HG03460 (cell line): ENCODE measurements around the gene PRR7.

Experiments used
- ATAC-seq: cut with Tn5 transposase; IDR thresholded peaks from one replicate; pipeline ENCODE4 v1.9.1; 2021; ENCODE audit not compliant: unreplicated experiment

Gene PRR7

DNA sequence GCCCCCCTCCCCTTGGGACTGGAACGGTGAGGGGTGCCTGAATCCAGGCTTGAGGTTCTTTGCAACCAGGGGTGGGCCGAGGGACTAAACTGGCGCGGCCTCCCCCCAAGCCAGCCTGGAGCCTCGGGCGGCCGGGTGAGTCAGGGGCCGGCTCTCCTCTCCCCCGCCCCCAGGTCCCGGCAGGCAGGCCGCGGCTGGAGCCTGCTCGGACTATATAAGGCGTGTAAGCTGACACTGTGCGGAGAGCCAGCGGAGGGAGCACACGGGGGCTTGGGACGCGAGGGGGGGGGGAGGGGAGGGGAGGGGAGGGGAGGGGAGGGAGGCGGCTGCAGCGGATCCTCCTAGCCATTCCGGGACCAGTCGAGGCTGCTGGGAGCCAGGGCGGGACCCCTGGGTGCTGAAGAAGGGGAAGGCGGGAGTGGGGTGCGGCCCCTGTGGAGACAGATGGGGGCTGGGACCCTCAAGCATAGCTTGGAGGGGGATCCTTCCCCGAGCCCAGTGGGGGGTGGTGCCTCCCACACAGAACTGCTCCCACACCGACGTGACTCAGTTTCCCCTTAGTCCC is 50.2 kb downstream of the PRR7 start:
- ATAC-seq = no peak

DNA sequence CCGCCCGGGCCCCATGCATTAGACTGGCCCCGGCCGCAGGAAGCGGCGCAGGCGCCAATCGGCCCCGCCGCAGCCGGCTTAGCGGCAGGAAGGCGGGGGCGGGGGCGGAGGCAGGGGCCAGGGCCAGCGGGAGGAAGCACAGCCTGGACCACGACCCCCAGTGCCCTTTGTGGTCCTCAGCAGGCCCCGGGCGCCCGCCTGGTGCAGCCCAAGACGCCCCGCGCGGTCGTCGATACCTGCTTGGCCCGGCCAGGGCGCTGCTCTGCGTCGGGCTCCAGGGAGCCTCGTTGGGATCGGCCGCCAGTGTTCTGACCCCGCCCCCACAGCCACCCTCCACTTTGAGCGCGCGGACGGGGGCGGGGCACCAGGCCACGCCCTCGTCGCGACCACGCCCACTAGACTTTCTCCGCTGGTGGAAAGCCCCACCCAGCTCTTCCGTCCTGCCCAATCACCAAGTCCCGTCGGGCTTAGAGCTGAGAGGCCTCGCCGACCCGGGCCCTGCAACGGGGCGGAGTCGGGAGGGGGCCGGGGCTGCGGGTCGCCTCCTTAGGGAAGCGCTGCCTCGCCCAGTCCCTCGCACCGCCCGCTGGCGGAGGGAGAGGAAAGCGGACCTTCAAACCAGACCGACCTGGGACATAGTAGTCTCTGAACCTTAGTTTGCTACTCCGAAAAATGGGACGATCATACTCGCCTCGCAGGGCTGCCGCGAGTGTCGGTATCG is 50.8 kb downstream of the PRR7 start, which contains the start of gene PDLIM7:
PDLIM7 (minus strand) TSS at position 313 of the 721 bp plus-strand sequence. CDS start 1,092 bp downstream, outside the sequence.
- ATAC-seq = peak; percentile 74

DNA sequence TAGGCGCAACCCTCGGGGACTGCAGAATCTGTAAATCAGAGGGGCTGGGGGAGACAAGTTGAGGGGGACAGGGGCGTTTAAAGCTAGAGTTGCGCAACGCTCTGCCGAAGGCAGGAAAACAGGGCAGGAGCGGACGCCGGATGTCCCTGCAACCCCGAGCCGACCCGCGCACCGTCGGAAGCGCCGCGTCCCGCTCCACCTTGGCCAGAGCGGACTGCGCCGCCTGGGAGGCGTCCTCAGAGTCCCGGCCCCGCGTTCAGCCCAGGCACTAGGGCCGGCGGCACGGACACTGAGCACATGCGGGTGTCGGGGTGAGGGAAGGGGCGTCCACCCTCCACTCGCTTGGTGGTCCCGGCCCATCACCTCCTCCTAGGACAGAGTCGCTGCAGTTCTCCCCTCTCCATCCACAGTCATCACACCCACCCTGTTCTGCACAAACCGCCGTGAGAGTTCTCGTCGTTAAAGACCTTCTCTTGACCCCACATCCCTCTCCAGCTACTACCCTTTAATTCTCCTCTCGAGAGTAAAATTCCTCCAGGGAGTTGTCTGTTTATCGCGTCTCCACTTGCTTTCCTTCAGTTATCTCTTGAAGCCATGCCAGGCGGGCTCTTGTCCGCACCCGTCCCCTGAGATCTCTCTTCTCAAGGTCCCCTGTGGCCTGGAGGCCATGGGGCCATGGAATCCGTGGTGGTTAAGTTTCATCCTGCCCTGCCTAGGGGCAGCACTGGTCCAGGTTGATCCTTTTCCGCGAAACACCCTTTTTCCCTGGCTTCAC is 51.6 kb downstream of the PRR7 start:
- ATAC-seq = no peak

DNA sequence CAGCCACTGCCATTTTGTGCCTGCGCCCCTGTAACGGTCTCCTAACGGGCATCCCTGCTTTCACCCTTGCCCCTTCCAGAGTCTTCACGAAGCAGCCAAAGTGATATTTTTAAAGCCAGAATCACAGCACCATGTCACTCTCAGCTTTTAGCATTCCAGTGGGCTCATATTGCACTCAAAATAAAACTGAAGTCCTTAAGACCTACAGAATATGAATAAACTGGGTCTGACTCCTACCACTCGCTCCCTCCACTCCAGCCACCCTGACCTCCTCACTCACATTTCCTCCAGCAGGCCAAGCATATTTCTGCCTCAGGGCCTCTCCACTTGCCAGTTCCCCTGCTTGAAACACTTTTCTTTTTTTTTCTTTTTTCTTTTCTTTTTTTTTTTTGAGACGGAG is 53.2 kb downstream of the PRR7 start:
- no peak for ATAC-seq

DNA sequence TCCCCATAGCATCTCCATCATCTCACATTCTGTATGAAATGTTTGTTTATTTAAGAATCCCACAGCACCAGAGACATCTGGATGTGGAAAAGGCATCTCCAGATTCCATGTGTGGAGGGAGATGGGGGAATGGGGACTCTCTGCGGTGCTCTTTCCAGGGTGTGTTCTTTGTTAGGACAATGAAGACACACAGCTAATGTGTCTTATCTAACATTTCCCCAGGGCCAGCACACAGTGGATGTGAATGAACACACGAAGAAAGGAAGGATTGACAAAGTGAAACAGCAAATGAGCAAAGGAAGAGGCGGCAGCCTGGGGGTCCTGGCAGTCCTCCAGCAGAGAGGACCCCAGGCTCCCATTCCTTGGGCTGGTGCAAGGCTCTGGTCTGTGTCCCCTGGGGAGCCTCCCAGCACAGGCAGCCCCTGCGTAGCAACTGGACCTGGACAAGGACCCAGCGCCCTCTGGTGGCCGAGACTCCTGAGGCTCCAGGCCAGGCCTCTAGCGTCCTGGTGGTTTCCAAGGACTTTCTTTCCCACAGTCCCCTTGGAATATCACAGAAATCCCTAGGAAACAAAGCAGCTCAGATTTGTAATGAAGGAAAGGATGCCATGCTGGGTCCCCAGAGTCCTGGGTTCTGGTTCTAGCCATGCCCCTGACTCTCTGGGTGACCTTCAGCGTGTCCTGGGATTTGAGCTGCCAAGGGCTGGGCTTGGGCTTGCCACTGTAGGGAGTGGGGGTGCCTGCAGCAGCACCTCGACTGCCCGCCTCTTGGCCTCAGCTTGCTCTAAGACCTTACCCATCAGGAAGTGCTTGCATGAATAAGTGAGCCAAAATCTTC is 54.3 kb downstream of the PRR7 start:
- no peak for ATAC-seq

DNA sequence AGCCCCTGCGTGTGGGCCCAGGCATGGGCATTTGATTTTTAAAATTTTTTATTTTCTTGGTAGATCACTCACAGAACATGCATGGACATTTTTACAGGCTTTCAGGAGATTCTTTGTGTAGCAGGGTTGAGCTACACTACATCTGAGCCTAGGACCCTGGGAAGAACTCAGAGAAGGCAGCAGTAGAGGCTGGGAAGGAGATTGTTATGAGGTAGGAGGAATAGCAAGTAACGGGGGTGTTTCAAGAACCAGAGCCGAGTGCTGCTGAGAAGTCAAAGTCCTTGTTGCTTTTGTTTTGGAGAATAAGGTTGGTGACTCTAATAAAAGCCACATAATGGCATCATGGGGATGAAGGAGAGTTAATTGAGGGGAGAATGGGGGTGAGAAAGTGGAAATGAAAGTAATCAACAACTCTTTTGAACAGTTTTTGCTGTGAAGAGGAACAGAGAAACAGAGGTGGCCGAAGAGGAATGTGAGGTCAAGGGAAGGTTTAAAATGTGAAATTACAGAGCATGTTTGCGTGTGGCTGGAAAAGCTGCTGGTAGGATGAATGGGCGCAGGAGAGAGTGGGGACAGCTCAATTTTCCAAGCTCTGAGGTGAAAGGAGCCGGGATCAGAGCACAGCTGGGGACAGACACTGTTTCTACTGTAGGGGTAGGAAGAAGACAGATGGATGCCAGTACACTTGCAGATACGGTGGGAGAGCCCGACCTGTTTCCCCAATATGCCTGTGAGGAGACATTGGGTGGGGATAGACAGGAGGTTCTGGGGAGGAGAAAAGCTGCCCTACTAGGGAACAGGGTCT is 55.5 kb downstream of the PRR7 start:
- no peak for ATAC-seq

DNA sequence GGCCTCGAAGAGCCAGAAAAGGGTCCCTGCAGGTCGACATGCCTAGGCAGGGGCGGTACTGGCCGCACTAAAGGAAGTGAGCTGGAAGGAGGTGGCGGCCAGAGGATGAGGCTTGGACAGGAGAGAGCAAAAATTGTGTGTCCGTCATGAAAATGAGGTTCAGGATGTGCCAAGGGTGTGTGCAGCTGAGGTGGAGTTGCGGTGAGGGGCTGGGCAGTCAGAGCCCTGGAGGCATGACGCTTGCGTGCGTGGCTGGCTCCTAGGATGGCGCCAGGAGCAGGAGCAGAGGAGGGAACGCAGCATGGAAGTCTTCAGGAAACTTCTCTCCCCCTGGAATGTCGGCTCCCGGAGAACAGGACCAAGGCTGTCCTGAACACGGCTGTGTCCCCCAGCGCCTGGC is 56.3 kb downstream of the PRR7 start:
- no peak for ATAC-seq

DNA sequence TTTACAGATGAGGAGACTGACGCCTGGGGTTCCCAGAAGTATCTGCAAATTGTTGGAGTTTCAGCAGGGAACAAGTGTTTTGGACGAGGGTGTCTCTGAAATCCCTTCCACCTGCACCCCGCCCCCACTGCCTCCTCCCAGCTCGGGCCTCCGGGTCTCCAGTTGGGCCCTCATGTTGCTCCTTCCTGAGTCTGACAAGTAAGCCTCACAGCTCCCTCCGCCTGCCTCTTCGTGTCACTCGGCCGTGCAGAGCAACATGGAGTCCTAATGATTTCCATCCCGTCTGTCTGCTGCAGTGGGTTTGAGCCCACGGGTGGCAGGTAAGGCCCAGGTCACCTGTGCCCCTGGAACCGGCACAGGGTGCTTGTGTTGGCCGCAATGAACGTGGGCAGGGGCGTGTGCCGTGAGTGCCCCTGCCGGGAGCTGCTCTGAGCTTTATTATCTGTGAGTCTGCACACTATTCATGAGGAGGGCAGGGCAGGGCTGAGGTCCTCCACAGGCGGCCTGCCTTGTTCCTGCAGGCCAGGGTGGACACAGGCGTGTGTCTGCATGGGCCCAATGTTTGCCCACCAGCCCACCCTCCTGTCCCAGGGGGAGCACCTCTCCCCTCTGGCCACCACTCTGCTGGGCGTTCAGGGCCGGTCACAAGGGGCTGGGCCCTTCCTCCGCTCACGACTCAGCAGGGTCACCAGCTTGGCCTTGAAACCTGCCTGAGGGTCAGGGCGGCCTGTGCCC is 56.9 kb downstream of the PRR7 start:
- ATAC-seq = no peak

DNA sequence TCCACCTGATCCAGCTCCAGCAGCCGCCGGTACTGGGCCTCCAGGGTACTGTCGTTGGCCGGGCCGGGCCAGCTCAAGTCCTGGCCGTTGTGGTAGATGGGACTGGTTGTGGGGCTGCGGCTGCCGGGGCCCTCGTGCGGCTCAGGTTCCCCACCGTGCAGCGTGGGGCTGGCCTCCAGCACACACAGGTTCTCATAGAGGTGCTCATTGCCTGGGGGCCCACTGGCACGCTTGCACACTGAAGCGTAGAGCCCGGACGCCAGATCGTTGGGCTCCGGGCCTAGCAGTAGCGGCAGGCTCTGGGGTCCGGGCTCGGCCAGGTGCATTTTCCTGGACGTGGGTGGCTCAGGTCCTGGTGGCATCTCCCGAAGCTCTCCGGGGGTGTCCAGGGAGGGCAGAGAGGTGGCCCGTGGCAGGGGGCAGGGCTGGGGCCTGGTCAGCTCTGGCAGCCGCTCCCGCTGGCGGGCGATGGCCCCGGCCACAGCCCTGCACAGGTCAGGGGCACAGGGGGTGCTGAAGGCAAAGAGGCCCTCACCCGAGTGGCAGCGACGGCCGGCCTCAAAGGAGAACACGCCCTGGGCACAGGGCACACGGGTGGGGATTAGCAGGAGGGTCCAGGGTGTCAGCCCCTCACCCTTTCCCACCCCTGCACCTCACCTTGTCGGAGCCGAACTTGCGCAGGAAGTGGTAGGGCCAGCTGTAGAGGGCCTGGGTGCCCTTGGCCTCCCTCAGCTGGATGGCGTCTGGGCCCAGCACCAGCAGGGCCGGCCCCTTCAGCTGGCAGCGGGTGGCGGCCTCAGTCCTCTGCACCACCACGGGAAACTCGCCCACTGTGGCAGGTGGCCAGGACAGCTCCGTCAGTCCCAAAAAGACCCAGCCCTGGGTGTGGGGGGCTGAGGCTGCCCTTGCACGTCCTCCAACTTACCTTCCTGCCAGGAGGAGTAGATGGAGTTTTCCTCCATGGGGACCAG is 57.8 kb downstream of the PRR7 start:
- ATAC-seq = no peak

DNA sequence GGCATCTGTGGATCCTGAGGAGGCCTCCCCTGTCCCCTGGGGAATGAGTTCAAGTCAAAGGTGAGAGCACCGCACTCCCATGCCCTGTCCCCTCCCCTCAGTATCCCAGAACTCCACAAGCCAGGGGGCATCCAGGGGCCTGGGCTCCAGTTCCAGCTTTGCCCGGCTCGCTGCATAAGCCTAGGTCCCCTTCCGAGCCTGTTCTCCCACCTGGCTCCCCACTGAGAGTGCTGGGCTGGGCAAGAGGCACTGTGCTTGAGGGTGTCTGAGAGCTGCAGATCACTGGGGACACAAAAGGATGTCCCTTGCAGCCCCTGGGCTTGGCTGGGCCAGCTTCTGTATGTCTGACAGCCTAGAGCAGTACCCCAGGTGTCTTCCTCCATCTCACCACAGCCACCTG is 58.5 kb downstream of the PRR7 start:
- no peak for ATAC-seq
